ENCODE results near the gene IQGAP2. TPM values are rescaled to one million over a fixed set of nuclear protein-coding genes. Genes with fewer than 3 reads are reported as not detected.

The IQGAP2 gene
- total and polyA plus RNA-seq, 9 of the 15 experiments (the other 6 are each of a cell fraction or from before 2014, with no cell fraction given), result 8.7 to 23.2 (median 17.4) TPM

- TF ChIP-seq NKRF (IDR thresholded peaks at IDR 0.05; ENCODE audit: borderline replicate concordance) (no peak), ZNF780A (CRISPR knock-in tag; IDR thresholded peaks at IDR 0.05) (no peak), RERE (CRISPR knock-in tag; IDR thresholded peaks at IDR 0.05; ENCODE audit: borderline replicate concordance) (0 out of 2 replicates have a peak, but pooled peaks have one; percentile 31), ZSCAN32 (CRISPR knock-in tag; IDR thresholded peaks at IDR 0.05) (no peak), ZNF140 (CRISPR knock-in tag; IDR thresholded peaks at IDR 0.05) (no peak), CHD1 (IDR thresholded peaks at IDR 0.05; ENCODE audit: low read length) (no peak), SOX6 (IDR thresholded peaks at IDR 0.05) (peak; percentile 82), ARID2 (IDR thresholded peaks at IDR 0.05) (0 out of 2 replicates have a peak, but pooled peaks have one; percentile 50), ZNF318 (IDR thresholded peaks at IDR 0.05; ENCODE audit: borderline replicate concordance in 1 of 2, low read depth in 1 of 2) (peak in 1 of 2 experiments; percentile 90; a peak in 2 of 4 replicates), CHD2 (IDR thresholded peaks at IDR 0.05; ENCODE audit: low read depth, low read length) (no peak), THRAP3 (IDR thresholded peaks at IDR 0.05; ENCODE audit: borderline replicate concordance) (no peak), NFE2 (IDR thresholded peaks at IDR 0.05; ENCODE audit: low read depth) (peak; percentile 97)
Measured at GRCh38 chr5:76372323-76373054, 30.6 kb upstream of the IQGAP2 start (continued).
